NCI-H2171 (cell line): ENCODE data around the gene DOCK6.

Experiments used
- DNase-seq: peaks from one replicate; lab custom pipeline; 2025; lab: John Stamatoyannopoulos, UW

DOCK6 gene

GRCh38 chr19:11247391-11247790 lies 14.9 kb downstream of the DOCK6 start:
- no peak for DNase-seq

GRCh38 chr19:11246941-11247340 lies 15.4 kb downstream of the DOCK6 start:
- DNase-seq: no peak

DNA sequence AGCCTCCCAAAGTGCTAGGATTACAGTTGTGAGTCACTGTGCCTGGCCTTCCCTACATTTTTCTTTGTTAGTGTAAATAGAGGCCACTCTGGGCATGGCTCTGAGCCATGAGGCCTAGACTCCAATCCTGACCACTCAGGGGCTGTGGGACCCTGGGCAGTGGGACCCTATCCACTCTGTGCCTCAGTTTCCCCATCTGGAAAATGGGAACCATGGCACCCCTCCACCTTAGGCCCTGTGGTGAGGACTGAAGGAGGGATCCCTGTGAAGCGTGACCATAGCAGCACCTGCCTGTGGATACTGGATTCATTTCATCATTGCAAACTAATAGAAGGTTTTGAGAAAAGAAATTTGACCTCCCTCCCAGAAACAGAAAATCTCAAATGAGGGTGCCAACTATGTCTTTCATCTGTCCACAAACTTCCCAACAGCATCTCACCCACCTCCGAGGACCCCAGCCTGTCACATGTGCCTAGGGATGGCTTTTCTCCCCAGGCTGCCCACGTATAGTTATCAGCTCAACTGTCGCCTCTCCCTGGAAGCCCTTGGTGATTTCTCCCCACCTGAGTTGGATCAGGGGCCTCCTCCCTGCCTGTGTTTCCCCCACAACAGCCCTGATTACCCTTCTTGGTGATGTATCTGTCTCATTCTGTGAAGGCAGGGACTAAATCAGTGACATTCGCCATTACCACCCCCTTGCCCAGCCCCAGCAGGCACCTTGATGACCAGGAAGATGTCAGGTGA lies 17.3 kb downstream of the DOCK6 start:
- DNase-seq: no peak

DNA sequence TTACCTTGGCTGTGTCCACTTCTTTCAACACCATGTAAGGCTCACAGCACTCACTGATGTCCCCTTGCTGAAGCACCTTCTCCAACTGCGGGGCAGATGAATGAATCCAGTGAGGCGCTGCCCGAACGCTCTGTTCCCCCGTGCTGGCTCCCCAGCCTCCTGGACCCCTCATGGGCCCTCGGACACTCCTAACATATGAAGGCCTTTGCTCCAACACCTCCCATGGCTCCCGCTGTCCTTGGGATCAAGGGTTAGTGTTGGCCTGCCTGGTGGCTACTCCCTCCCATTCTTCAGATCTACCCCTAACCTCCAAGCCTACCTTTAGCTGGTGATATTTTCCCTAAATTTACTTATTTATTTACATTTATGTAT lies 18.5 kb downstream of the DOCK6 start:
- no peak for DNase-seq

GRCh38 chr19:11242864-11243797 lies 19.2 kb downstream of the DOCK6 start:
- no peak for DNase-seq

GRCh38 chr19:11242025-11242424 lies 20.3 kb downstream of the DOCK6 start:
- no peak for DNase-seq

DNA sequence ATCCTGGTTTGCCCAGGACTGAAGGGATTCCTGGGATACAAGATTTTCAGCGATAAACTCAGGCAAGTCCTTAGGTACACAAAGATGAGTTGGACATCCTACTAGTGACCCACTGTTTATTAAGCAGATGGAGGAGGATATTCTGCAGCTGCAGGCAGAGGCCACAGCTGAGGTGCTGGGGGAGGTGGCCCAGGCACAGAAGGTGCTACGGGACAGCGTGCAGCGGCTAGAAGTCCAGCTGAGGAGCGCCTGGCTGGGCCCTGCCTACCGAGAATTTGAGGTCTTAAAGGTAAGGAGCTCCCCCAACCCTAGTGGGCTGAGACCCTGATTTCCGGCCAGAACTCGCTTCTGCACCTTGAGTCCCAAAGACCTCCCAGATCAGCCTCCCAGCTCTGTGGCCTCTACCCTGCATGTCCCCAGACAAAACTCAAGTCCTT lies 22.3 kb downstream of the DOCK6 start:
- no peak for DNase-seq

DNA sequence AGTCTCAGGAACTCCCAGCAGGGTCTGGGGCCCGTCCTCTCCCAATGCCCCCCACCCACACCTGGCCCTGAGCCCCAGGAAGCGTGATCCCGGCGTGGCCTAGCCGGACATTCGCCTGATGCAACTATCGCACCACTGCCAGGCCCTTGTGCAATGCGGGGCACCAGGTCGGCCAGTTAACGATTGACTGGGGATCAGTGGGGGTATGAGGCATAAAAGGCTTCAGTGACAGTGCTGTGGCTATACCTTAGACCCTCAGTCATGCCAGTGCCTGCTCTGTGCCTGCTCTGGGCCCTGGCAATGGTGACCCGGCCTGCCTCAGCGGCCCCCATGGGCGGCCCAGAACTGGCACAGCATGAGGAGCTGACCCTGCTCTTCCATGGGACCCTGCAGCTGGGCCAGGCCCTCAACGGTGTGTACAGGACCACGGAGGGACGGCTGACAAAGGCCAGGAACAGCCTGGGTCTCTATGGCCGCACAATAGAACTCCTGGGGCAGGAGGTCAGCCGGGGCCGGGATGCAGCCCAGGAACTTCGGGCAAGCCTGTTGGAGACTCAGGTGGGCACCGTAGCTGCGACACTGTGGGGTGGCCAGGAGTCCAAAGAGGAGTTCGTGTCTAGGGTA lies 22.8 kb downstream of the DOCK6 start, which contains the start of gene ANGPTL8:
Gene ANGPTL8, plus strand, starts transcription at position 243 of the 624 bp plus-strand sequence. Its CDS starts 19 bp downstream, at position 262.
- DNase-seq: no peak

- no peak for DNase-seq
Measured at GRCh38 chr19:11238781-11239376, 23.4 kb downstream of the DOCK6 start.

DNA sequence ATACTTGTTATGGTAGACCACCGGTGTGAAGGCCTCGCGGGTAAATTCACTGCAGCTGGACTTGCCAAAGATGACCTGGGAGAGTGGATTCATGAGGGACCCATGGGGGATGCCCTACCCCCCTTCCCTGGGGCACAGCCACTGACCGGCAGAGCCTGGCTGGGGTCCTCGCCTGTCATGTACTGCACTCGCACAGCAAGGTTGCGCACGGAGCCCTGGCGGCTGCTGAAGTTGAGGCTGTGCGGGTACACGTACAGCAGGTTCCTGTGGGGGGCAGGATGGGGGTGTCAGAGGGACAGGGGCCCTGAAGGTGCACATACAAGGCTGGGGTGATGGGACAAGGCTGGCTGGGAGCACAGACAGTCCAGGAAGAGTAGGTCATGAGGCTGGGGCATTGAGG lies 24.3 kb downstream of the DOCK6 start:
- DNase-seq: no peak

DNA sequence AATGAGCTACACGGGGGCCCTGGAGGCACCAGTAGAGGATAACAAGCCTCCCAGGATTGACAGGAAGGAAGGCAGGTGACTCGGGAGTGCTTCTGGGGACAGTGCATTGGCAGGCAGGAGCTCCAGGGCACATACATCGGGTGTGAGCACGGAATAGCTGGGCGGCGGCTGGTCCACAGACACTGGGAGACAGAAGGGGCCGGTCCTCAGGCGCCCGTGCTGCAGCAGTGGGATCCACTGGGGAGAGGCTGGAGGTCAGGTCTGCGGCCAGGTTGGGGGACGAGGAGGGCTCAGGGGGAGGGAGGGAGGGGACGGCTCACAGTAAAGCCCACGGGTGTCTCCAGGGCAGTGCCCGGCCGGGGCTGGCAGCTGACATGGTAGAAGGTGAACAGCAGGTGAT lies 25.0 kb downstream of the DOCK6 start:
- no peak for DNase-seq

- no peak for DNase-seq
Measured at GRCh38 chr19:11236324-11237301, 25.7 kb downstream of the DOCK6 start.

DNA sequence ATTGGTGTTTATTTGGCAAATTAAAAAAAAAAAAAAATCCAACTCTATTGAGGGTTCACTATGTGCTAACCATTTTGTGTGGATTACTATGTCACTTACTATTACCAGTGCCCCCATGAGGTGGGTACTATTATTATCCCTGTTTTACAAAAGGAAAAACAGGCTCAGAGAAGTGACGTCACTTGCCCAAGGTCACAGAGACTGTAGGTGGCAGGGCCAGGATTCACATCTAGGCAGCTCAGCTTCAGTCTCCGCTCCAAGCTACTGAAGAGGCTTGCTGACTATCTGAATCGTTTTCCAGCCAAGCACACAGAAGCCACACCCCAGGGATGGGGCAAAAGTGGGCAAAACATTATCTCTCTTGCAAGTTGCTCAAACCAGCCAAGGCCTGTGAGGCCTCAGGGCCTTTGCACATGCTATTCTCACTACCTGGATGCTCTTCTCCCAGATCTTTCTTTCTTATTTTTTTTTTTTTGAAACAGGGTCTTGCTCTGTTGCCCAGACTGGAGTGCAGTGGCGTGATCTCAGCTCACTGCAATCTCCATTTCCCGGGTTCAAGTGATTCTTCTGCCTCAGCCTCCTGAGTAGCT lies 27.7 kb downstream of the DOCK6 start:
- no peak for DNase-seq

DNA sequence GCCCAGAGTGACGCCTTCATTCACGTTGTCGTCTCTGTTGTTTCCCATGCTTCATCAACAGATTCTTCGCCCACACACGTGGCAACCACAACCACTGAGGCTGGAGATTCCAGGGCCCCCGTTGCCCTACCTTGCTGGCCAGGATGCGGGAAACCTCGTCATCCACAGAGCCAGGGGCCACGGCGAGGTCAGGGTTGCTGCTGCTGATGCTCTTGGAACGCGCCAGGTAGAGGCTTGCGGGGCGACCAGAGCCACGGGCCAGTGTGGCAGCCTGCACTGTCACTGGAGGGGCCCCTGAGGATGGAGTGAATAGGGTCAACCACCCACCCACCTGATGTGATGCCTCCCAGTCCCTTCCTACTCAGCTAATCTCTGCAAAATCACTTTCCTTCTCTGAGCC lies 29.3 kb downstream of the DOCK6 start:
- no peak for DNase-seq

DNA sequence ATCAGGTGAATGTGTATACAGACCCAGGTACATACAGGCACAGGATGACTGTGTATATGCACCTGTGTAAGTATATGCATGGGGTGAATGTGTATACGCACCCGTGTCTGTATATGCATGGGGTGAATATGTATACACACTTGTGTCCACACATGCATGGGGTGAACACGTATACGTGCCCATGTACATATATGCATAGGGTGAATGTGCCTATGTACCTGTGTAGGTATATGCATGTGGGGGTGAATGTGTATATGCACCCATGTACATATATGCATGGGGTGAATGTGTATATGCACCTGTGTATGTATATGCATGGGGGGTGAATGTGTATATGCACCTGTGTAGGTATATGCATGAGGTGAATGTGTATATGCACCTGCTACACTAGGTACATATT lies 29.8 kb downstream of the DOCK6 start:
- DNase-seq: no peak

DNA sequence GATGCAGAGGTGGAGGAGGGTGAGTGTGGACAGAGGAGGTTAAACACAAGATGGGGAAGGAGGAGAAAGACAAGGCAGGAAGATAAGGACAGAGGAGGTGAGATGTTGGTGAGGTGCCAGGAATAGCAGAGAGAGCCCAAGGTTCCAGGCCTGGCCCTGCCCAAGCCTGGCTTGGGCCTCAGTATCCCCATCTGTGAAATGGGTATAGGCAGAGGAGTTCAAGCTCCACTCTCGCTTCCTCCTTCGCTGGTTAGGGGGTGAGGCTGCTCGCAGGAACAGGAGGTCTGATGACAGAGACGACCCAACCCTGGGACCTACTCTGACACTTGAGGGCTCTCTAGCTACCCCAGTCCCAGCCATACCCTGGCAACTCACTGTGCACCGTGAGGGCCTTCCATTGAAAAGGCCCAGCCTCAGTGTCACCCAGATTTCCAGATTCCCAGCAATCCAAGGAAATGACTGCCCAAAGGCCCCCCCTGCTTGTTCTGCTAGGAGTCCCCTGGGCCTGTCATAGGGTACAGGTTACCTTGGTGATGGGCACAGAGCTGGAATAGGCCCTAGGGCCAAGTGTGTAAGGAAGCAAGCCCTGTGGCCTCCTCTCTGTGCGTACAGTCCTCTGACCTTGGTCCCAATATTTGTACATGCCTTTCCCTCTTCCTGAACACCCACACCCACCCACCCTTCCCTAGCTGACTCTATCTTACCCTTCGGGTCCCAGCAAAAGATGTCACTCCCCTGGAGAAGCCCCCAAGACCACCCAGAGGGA lies 31.5 kb downstream of the DOCK6 start:
- DNase-seq: no peak

DNA sequence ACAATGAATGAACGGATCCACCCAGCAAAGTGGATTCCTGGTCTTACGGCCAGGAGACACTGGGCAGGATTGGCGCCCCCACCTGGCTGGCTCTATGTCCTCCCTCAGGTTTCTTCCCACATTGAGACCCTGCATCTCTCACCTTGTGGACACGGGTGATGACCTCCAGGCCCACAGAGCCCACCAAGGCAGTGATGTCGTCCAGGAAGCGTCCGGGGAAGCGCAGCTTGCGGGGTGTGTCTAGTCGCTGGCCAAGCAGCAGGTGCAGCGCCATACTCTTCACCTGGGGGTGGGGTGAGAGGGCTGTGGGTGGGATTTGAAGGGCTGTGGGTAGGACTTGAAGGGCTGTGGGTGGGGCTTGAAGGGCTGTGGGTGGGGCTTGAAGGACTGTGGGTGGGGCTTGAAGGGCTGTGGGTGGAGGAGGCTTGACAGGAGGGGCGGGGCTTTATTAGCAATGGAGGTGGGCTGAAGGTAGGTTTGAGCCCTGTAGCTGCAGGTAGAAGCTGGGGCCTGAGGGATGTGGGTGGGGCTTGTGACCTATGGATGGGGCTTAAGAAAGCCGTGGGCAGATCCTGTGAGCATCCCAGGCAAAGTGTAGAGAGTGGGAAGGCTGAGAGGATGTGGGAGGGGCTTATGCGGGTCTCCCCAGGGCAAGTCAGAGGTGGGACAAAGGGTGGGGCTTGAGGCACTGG lies 35.0 kb downstream of the DOCK6 start:
- no peak for DNase-seq

- no peak for DNase-seq
Measured at GRCh38 chr19:11226716-11227166, 35.6 kb downstream of the DOCK6 start.

DNA sequence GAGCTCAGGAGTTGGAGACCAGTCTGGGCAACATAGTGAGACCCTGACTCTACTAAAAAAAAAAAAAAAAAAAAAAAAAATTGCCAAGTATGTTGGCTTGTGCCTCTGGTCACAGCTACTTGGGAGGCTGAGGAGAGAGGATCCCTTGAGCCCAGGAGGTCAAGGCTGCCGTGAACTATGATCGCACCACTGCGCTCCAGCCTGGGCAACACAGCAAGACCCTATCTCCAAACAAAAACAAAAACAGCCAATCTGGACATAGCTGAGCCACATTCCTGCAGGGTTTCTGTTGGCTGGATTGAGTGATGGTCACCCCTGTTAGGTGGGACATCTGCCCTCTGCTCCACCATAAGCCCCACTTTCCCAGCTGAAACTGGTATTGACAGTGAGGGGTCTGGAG lies 36.5 kb downstream of the DOCK6 start:
- no peak for DNase-seq
